PC-3 (cell line): ENCODE measurements around the gene DIP2C. TPM values are rescaled to one million over a fixed set of nuclear protein-coding genes. Genes with fewer than 3 reads are reported as not detected.

Source experiments
- ATAC-seq: fragments of 200-7000 bp; cut with Tn5 transposase; 2 replicates; pipeline ENCODE4 v1.9.1; 2020; ENCODE audit warnings: mild to moderate bottlenecking, moderate library complexity
- BruUV-seq: library from RNA; stranded (reverse); fragments of 400-500 nt; replicated peaks from 2 replicates; lab custom pipeline; 2021; lab: Mats Ljungman, UMichigan
- CTCF ChIA-PET: fragments of 300-600 bp; sonication (Branson Sonifier 250); formaldehyde crosslinking; loops from one replicate; lab custom pipeline; 2022; ENCODE audit warnings: antibody characterized with exemption; lab: Charles Lee
- POLR2A ChIA-PET: fragments of 300-600 bp; sonication (Branson Sonifier 250); formaldehyde crosslinking; loops from one replicate; lab custom pipeline; 2022; ENCODE audit warnings: antibody characterized with exemption; ENCODE audit not compliant: unreplicated experiment; lab: Charles Lee
- DNase-seq: peaks from one replicate; pipeline ENCODE4 v3.0.0-alpha.2; 2015
- H2AFZ ChIP-seq: fragments of 300-600 bp; sonication (generic); 2 replicates; pipeline ENCODE4 v1.6.0; 2016; ENCODE audit warnings: antibody characterized with exemption, low read length
- H3F3A ChIP-seq: fragments of 300-600 bp; sonication (generic); one replicate; pipeline ENCODE4 v1.6.0; 2017; ENCODE audit warnings: antibody characterized with exemption, low read length, control low read depth, mild to moderate bottlenecking; ENCODE audit not compliant: unreplicated experiment
- H3K27ac ChIP-seq: fragments of 300-600 bp; sonication (generic); 2 replicates; pipeline ENCODE4 v1.5.1; 2016; ENCODE audit warnings: mild to moderate bottlenecking, low read length
- H3K27me3 ChIP-seq: fragments of 300-600 bp; sonication (generic); 2 replicates; pipeline ENCODE4 v1.6.1; 2016; ENCODE audit warnings: low read length, mixed read lengths
- H3K36me3 ChIP-seq: fragments of 300-600 bp; sonication (generic); 2 replicates; pipeline ENCODE4 v1.6.1; 2016; ENCODE audit warnings: low read depth, mixed run types, low read length, mixed read lengths
- H3K4me1 ChIP-seq: fragments of 300-600 bp; sonication (generic); 2 replicates; pipeline ENCODE4 v1.5.1; 2016; ENCODE audit warnings: low read length; ENCODE audit not compliant: insufficient read depth
- H3K4me2 ChIP-seq: fragments of 300-600 bp; sonication (generic); 2 replicates; pipeline ENCODE4 v1.6.0; 2016; ENCODE audit warnings: low read length
- H3K4me3 ChIP-seq: fragments of 300-600 bp; sonication (generic); 2 replicates; pipeline ENCODE4 v1.5.1; 2016; ENCODE audit warnings: mild to moderate bottlenecking, low read length, mixed read lengths
- H3K79me2 ChIP-seq: fragments of 300-600 bp; sonication (generic); 2 replicates; pipeline ENCODE4 v1.6.1; 2017; ENCODE audit warnings: low read length, mixed read lengths
- H3K9ac ChIP-seq: fragments of 300-600 bp; sonication (generic); 2 replicates; pipeline ENCODE4 v1.6.0; 2016; ENCODE audit warnings: mild to moderate bottlenecking, low read length
- H3K9me2 ChIP-seq: fragments of 300-600 bp; sonication (generic); replicated peaks from 2 replicates; pipeline ENCODE4 v1.6.1; 2016; ENCODE audit warnings: mixed run types, low read length, mixed read lengths
- H3K9me3 ChIP-seq: fragments of 300-600 bp; sonication (generic); 2 replicates; pipeline ENCODE4 v1.6.1; 2016; ENCODE audit warnings: low read length, mixed read lengths
- H4K20me1 ChIP-seq: fragments of 300-600 bp; sonication (generic); 2 replicates; pipeline ENCODE4 v1.6.1; 2016; ENCODE audit warnings: low read length, mixed read lengths
- CTCF ChIP-seq: fragments of 300-600 bp; sonication (generic); conservative IDR thresholded peaks from 2 replicates; pipeline ENCODE4 v1.5.1; 2017; ENCODE audit warnings: antibody characterized with exemption, low read depth, mild to moderate bottlenecking, low read length
- EZH2 ChIP-seq: fragments of 300-600 bp; sonication (generic); IDR thresholded peaks from one replicate; pipeline ENCODE4 v1.6.1; 2017; ENCODE audit warnings: antibody characterized with exemption, mild to moderate bottlenecking, low read length; ENCODE audit not compliant: unreplicated experiment
- EZH2phosphoT487 ChIP-seq: fragments of 300-600 bp; sonication (generic); IDR thresholded peaks from 2 replicates; pipeline ENCODE4 v1.6.1; 2018; ENCODE audit warnings: mild to moderate bottlenecking, antibody characterized with exemption, low read length, borderline replicate concordance
- intact Hi-C: fragments of 100-400 bp; cut with micrococcal nuclease; formaldehyde crosslinking; loops from 2 replicates; pipeline ENCODE4 v1.9.0; 2023
- total RNA-seq: library from RNA; depleted of rRNA; stranded (reverse); fragments of >200 nt; gene quantifications from 2 replicates; pipeline ENCODE4 v1.2.3, GENCODE V29; 2014

DIP2C gene
- total RNA-seq, 1 experiment from 2014 or later: 3.1 TPM

DNA sequence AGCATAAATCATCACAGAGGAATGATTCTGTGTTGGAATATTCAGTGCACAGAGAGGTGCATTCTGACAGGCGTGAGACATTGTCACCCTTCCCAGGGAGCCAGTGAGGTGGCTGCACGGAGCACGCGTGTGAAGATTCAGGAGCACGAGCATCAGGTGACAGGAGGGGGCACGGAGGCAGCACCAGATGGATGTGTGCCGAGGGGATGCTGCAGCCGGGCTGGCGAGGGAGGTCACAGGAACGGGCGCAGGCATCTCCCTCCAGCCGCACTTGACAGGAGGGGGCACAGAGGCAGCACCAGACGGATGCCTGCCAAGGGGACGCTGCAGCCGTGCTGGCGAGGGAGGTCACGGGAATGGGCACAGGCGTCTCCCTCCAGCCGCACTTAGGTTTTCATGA lies 66.5 kb downstream of the DIP2C start:
- Histone ChIP-seq H3F3A (no peaks in the 10 kb centered on the region), H3K27me3 (no peaks in the 10 kb centered on the region), H3K79me2 (no peaks in the 10 kb centered on the region), H3K9ac (no peak overlapping the region), H3K4me1 (no peaks in the 10 kb centered on the region), H3K9me2 (no peaks in the 10 kb centered on the region), H3K36me3 (no peaks in the 10 kb centered on the region), H3K4me2 (no peak overlapping the region), H3K9me3 (no peaks in the 10 kb centered on the region), H3K4me3 (no peak overlapping the region), H4K20me1 (no peaks in the 10 kb centered on the region), H2AFZ (no peak overlapping the region), H3K27ac (no peak overlapping the region)
- BruUV-seq: no TSS peak
- ChIA-PET POLR2A (no interaction called here), CTCF (no interaction called here)
- intact Hi-C loops: no loop called here
- DNase-seq: no peak
- no peak for TF ChIP-seq EZH2
- no peak for TF ChIP-seq EZH2phosphoT487
- TF ChIP-seq CTCF: no peak
- no peak for ATAC-seq

DNA sequence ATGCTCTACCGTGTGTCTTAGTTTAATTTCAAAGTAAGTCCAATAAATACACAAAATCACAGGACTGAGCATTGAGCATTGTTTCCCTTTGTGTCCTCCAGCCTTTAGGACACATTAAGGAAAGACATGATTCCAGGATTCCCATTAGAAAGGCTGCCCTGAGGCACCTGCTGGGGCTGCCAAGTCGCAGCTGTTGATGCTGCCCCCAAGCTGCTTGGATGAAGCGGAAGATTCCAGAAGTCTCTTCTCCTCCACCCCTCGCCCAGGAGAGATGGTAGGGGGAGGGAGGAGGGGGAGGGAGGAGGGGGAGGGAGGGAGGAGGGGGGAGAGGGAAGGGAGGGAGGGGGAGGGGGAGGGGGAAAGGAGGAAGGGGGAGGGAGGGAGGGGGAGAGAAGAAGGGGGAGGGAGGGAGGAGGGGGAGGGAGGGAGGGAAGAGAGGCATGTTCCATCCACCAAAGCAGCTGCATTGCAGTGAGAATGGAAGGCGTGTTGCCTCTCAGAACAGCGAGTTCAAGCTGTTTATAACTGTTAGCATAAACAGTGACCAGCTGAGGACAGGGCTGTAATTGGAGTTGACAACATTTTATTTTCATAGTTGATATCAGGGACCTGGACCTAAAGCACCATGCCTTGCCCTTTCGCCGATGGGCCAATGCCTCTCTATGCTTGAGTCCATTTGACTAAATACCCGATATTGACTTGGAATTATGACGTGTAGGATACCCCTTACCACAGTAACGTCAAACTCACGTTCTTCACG lies 67.3 kb downstream of the DIP2C start:
- no peaks in the 10 kb centered on the region for H4K20me1 ChIP-seq
- H3K4me2 ChIP-seq: no peak overlapping the region
- H3K4me1 ChIP-seq: no peaks in the 10 kb centered on the region
- CTCF ChIA-PET: no interaction called here
- no peak overlapping the region for H3K4me3 ChIP-seq
- H2AFZ ChIP-seq: no peak overlapping the region
- H3K79me2 ChIP-seq: no peaks in the 10 kb centered on the region
- H3K36me3 ChIP-seq: no peaks in the 10 kb centered on the region
- H3K27me3 ChIP-seq: no peaks in the 10 kb centered on the region
- no peak overlapping the region for H3K27ac ChIP-seq
- H3K9me3 ChIP-seq: no peaks in the 10 kb centered on the region
- POLR2A ChIA-PET: no interaction called here
- H3K9me2 ChIP-seq: no peaks in the 10 kb centered on the region
- no TSS peak for BruUV-seq
- H3K9ac ChIP-seq: no peak overlapping the region
- no peak for DNase-seq
- intact Hi-C loops: no loop called here
- ATAC-seq: no peak
- TF ChIP-seq EZH2: no peak
- TF ChIP-seq CTCF: no peak
- no peak for TF ChIP-seq EZH2phosphoT487
- H3F3A ChIP-seq: no peaks in the 10 kb centered on the region

- H3K9ac ChIP-seq: no peak overlapping the region
- CTCF ChIA-PET: no interaction called here
- DNase-seq (no peak), ATAC-seq (no peak)
- TF ChIP-seq EZH2 (no peak), EZH2phosphoT487 (no peak), CTCF (no peak)
- H3K79me2 ChIP-seq: 0 out of 2 replicates have a peak, but pooled peaks cover 5% of the 10 kb centered on the region
- H3K4me1 ChIP-seq: 0 out of 2 replicates have a peak, but pooled peaks cover 2% of the 10 kb centered on the region
- POLR2A ChIA-PET: no interaction called here
- no peak overlapping the region for H3K4me3 ChIP-seq
- no peak overlapping the region for H3K4me2 ChIP-seq
- H2AFZ ChIP-seq: no peak overlapping the region
- H3K27me3 ChIP-seq: no peaks in the 10 kb centered on the region
- intact Hi-C loops: no loop called here
- H3K9me2 ChIP-seq: no peaks in the 10 kb centered on the region
- no TSS peak for BruUV-seq
- no peaks in the 10 kb centered on the region for H3F3A ChIP-seq
- no peak overlapping the region for H3K27ac ChIP-seq
- no peaks in the 10 kb centered on the region for H4K20me1 ChIP-seq
- no peaks in the 10 kb centered on the region for H3K9me3 ChIP-seq
- no peaks in the 10 kb centered on the region for H3K36me3 ChIP-seq
These were observed 68.0 kb downstream of the DIP2C start for GRCh38 chr10:621513-621912.
